GM23338 (cell line): ENCODE data around the gene NIM1K. TPM values are rescaled to one million over a fixed set of nuclear protein-coding genes. Genes with fewer than 3 reads are reported as not detected.

Experiments
- ATAC-seq: fragments of 200-7000 bp; cut with Tn5 transposase; 3 replicates; pipeline ENCODE4 v1.9.1; 2020
- DNase-seq: peaks from one replicate; pipeline ENCODE4 v3.0.0-alpha.2; 2015; ENCODE audit warnings: low spot score
- H2AFZ ChIP-seq: fragments of 200-600 bp; sonication (generic); 2 replicates; pipeline ENCODE4 v1.8.0; 2016; ENCODE audit warnings: antibody characterized with exemption, mild to moderate bottlenecking, moderate library complexity
- H3F3A ChIP-seq: fragments of 200-600 bp; sonication (generic); replicated peaks from 2 replicates; pipeline ENCODE4 v1.8.0; 2017; ENCODE audit warnings: antibody characterized with exemption, mixed run types, low read depth
- H3K27ac ChIP-seq: fragments of 200-600 bp; sonication (generic); 2 replicates; pipeline ENCODE4 v1.6.1; 2016; ENCODE audit warnings: low read depth
- H3K27me3 ChIP-seq: fragments of 200-600 bp; sonication (generic); 2 replicates; pipeline ENCODE4 v1.8.0; 2016; ENCODE audit warnings: mild to moderate bottlenecking, mixed run types, moderate library complexity; ENCODE audit not compliant: insufficient read depth
- H3K36me3 ChIP-seq: fragments of 200-600 bp; sonication (generic); 2 replicates; pipeline ENCODE4 v1.8.0; 2016; ENCODE audit warnings: mild to moderate bottlenecking; ENCODE audit not compliant: insufficient read depth
- H3K4me1 ChIP-seq: fragments of 200-600 bp; sonication (generic); 2 replicates; pipeline ENCODE4 v1.8.0; 2016; ENCODE audit warnings: mild to moderate bottlenecking, moderate library complexity; ENCODE audit not compliant: insufficient read depth
- H3K4me2 ChIP-seq: fragments of 200-600 bp; sonication (generic); 2 replicates; pipeline ENCODE4 v1.7.1; 2017; ENCODE audit warnings: mixed run types
- H3K4me3 ChIP-seq: fragments of 200-600 bp; sonication (generic); 2 replicates; pipeline ENCODE4 v1.6.1; 2016; ENCODE audit warnings: mixed run types
- H3K79me2 ChIP-seq: fragments of 200-600 bp; sonication (generic); replicated peaks from 2 replicates; pipeline ENCODE4 v1.8.0; 2017; ENCODE audit warnings: mild to moderate bottlenecking; ENCODE audit not compliant: insufficient read depth
- H3K9me2 ChIP-seq: fragments of 200-600 bp; sonication (generic); 2 replicates; pipeline ENCODE4 v1.8.0; 2017; ENCODE audit not compliant: insufficient read depth
- H4K20me1 ChIP-seq: fragments of 200-600 bp; sonication (generic); replicated peaks from 2 replicates; pipeline ENCODE4 v1.8.0; 2017; ENCODE audit warnings: mild to moderate bottlenecking; ENCODE audit not compliant: insufficient read depth
- H3K27ac Mint-ChIP-seq: 2 replicates; pipeline ENCODE4 v1.8.0; 2020; ENCODE audit warnings: inconsistent platforms, mild to moderate bottlenecking, moderate library complexity, mixed read lengths
- H3K27me3 Mint-ChIP-seq: 3 replicates; pipeline ENCODE4 v1.8.0; 2022; ENCODE audit warnings: low read depth, mild to moderate bottlenecking, moderate library complexity, mixed read lengths, inconsistent platforms; ENCODE audit not compliant: insufficient read depth, poor library complexity
- H3K36me3 Mint-ChIP-seq: 3 replicates; pipeline ENCODE4 v1.8.0; 2021; ENCODE audit warnings: low read depth, mild to moderate bottlenecking, inconsistent platforms, moderate library complexity, mixed read lengths
- H3K4me1 Mint-ChIP-seq: 3 replicates; pipeline ENCODE4 v1.8.0; 2020; ENCODE audit warnings: mild to moderate bottlenecking, inconsistent platforms, mixed read lengths
- H3K4me3 Mint-ChIP-seq: 3 replicates; pipeline ENCODE4 v1.8.0; 2021; ENCODE audit warnings: moderate library complexity, mild to moderate bottlenecking, inconsistent platforms, mixed read lengths
- H3K9me3 Mint-ChIP-seq: 3 replicates; pipeline ENCODE4 v1.8.0; 2020; ENCODE audit warnings: moderate library complexity, mild to moderate bottlenecking, inconsistent platforms, mixed read lengths
- CREB1 ChIP-seq: fragments of 250-450 bp; sonication (Bioruptor Pico); IDR thresholded peaks from 2 replicates; pipeline ENCODE4 v1.5.0; 2020; ENCODE audit warnings: low read depth, mild to moderate bottlenecking, moderate library complexity
- ETS1 ChIP-seq: IDR thresholded peaks from 2 replicates; pipeline ENCODE4 v1.6.1; 2016; ENCODE audit warnings: antibody characterized with exemption
- EZH2phosphoT487 ChIP-seq: fragments of 200-600 bp; sonication (generic); IDR thresholded peaks from one replicate; pipeline ENCODE4 v1.8.1; 2018; ENCODE audit warnings: antibody characterized with exemption; ENCODE audit not compliant: unreplicated experiment
- JUNB ChIP-seq: IDR thresholded peaks from one replicate; pipeline ENCODE4 v1.6.1; 2016; ENCODE audit warnings: antibody characterized with exemption; ENCODE audit not compliant: unreplicated experiment
- POLR2AphosphoS5 ChIP-seq: IDR thresholded peaks from 2 replicates; pipeline ENCODE4 v1.6.1; 2016; ENCODE audit warnings: antibody characterized with exemption, low read depth
- STAT1 ChIP-seq: IDR thresholded peaks from one replicate; pipeline ENCODE4 v1.6.1; 2016; ENCODE audit warnings: antibody characterized with exemption; ENCODE audit not compliant: unreplicated experiment
- ZNF114 ChIP-seq: fragments of 250-450 bp; sonication (Bioruptor Pico); IDR thresholded peaks from 2 replicates; pipeline ENCODE4 v1.5.0; 2020; ENCODE audit warnings: mild to moderate bottlenecking, moderate library complexity
- ZNF331 ChIP-seq: fragments of 250-450 bp; sonication (Bioruptor Pico); IDR thresholded peaks from 2 replicates; pipeline ENCODE4 v1.5.0; 2020; ENCODE audit warnings: low read depth, mild to moderate bottlenecking, moderate library complexity
- ZNF462 ChIP-seq: fragments of 250-450 bp; sonication (Bioruptor Pico); IDR thresholded peaks from 2 replicates; pipeline ENCODE4 v1.5.0; 2020; ENCODE audit warnings: mild to moderate bottlenecking, moderate library complexity
- polyA plus RNA-seq: library from polyadenylated mRNA; unstranded; fragments of >200 nt; fragmentation: Nextera tagmentation; extraction: Ambion mirVana; gene quantifications from 2 replicates; pipeline ENCODE4 v1.2.1, GENCODE V29; 2016
- total RNA-seq: library from RNA; depleted of rRNA; stranded (reverse); fragments of >200 nt; shearing (Covaris generic); gene quantifications from 2 replicates; pipeline ENCODE4 v1.2.3, GENCODE V29; 2014

Gene NIM1K
- total and polyA plus RNA-seq, 2 experiments from 2014 or later = not detected

- H3K9me3 Mint-ChIP-seq = no peaks in the 10 kb centered on the region
- 0 out of 2 replicates have a peak overlapping the region, but pooled peaks have one; percentile 33 for H3K27ac ChIP-seq
- H3K36me3 ChIP-seq = peaks cover 57% of the 10 kb centered on the region
- H3K4me1 ChIP-seq = peaks cover 20% of the 10 kb centered on the region
- H3F3A ChIP-seq = peaks cover 4% of the 10 kb centered on the region; the same call in 1 of the 2 replicates
- peaks cover 85% of the 10 kb centered on the region for H3K36me3 Mint-ChIP-seq
- no peak for TF ChIP-seq ZNF114
- no peak for TF ChIP-seq CREB1 (CRISPR knock-in tag)
- no peak for TF ChIP-seq JUNB
- TF ChIP-seq ZNF331 = no peak
- TF ChIP-seq STAT1 = no peak
- TF ChIP-seq ZNF462 = no peak
- no peak for TF ChIP-seq POLR2AphosphoS5
- H3K27ac Mint-ChIP-seq = no peak overlapping the region
- no peak overlapping the region for H2AFZ ChIP-seq
- H3K79me2 ChIP-seq = peaks cover 91% of the 10 kb centered on the region
- H3K4me3 ChIP-seq = no peak overlapping the region
- H3K27me3 ChIP-seq = no peaks in the 10 kb centered on the region
- H4K20me1 ChIP-seq = peaks cover 69% of the 10 kb centered on the region
- peaks cover 23% of the 10 kb centered on the region; the same call in 2 of the 3 replicates for H3K4me1 Mint-ChIP-seq
- H3K4me3 Mint-ChIP-seq = no peak overlapping the region
- DNase-seq (no peak), ATAC-seq (no peak)
- no peaks in the 10 kb centered on the region for H3K9me2 ChIP-seq
- no peak overlapping the region for H3K4me2 ChIP-seq
- H3K27me3 Mint-ChIP-seq = no peaks in the 10 kb centered on the region
Observed at GRCh38 chr5:43298443-43298842, 106.4 kb downstream of the NIM1K start.

GRCh38 chr5:43300112-43300511, 108.1 kb downstream of the NIM1K start:
- no peak for ATAC-seq
- peaks cover 31% of the 10 kb centered on the region; the same call in 2 of the 3 replicates for H3K4me1 Mint-ChIP-seq
- Histone ChIP-seq H4K20me1 (peaks cover 79% of the 10 kb centered on the region), H3K9me2 (no peaks in the 10 kb centered on the region), H3K27me3 (no peaks in the 10 kb centered on the region), H3K27ac (no peak overlapping the region), H3K4me1 (peaks cover 37% of the 10 kb centered on the region), H2AFZ (no peak overlapping the region), H3F3A (peaks cover 3% of the 10 kb centered on the region; the same call in 1 of the 2 replicates), H3K4me3 (no peak overlapping the region), H3K4me2 (no peak overlapping the region), H3K36me3 (peaks cover 46% of the 10 kb centered on the region), H3K79me2 (peaks cover 100% of the 10 kb centered on the region)
- no peaks in the 10 kb centered on the region for H3K27me3 Mint-ChIP-seq
- H3K27ac Mint-ChIP-seq = no peak overlapping the region
- no peak overlapping the region for H3K4me3 Mint-ChIP-seq
- no peaks in the 10 kb centered on the region for H3K9me3 Mint-ChIP-seq
- TF ChIP-seq ETS1 (no peak), CREB1 (CRISPR knock-in tag) (no peak), EZH2phosphoT487 (no peak)
- DNase-seq = no peak
- H3K36me3 Mint-ChIP-seq = peaks cover 81% of the 10 kb centered on the region
